Stimulated activated CD4-positive, alpha-beta T cell treated with anti-CD3 and anti-CD28 coated beads, Interleukin-1b, Interleukin-23, amount 100 ng/mL, for 1 hour (primary cell): ENCODE results near the gene HPSE2.

Experiments used
- DNase-seq, 2 donors: peaks; one replicate each; pipeline ENCODE4 v3.0.0-alpha.2; 2020; ENCODE audit warnings: low read depth in 2 of 2

The HPSE2 gene

GRCh38 chr10:98620503-98620902 is 615.1 kb downstream of the HPSE2 start:
- DNase-seq: no peak

- no peak for DNase-seq
Observed at GRCh38 chr10:98619446-98619845, 616.2 kb downstream of the HPSE2 start.

- no peak for DNase-seq
Observed at GRCh38 chr10:98617906-98618520, 617.6 kb downstream of the HPSE2 start.

- no peak for DNase-seq
Observed at GRCh38 chr10:98613446-98613845, 622.2 kb downstream of the HPSE2 start.

GRCh38 chr10:98611436-98611835 is 624.2 kb downstream of the HPSE2 start:
- no peak for DNase-seq

- no peak for DNase-seq
Observed at GRCh38 chr10:98610836-98611235, 624.8 kb downstream of the HPSE2 start.

- no peak for DNase-seq
Observed at GRCh38 chr10:98610301-98610700, 625.4 kb downstream of the HPSE2 start.

- DNase-seq: no peak
Observed at GRCh38 chr10:98609265-98609664, 626.4 kb downstream of the HPSE2 start.

GRCh38 chr10:98608411-98608810 is 627.2 kb downstream of the HPSE2 start:
- no peak for DNase-seq

- DNase-seq: no peak
Observed at GRCh38 chr10:98602224-98602623, 633.4 kb downstream of the HPSE2 start.

GRCh38 chr10:98599032-98599610 is 636.5 kb downstream of the HPSE2 start:
- DNase-seq: no peak

- no peak for DNase-seq
Observed at GRCh38 chr10:98596404-98596803, 639.2 kb downstream of the HPSE2 start.

GRCh38 chr10:98589691-98590090 is 646.0 kb downstream of the HPSE2 start:
- no peak for DNase-seq

GRCh38 chr10:98589007-98589406 is 646.6 kb downstream of the HPSE2 start:
- DNase-seq: no peak

GRCh38 chr10:98587156-98587837 is 648.4 kb downstream of the HPSE2 start:
- no peak for DNase-seq

- DNase-seq: no peak
Observed at GRCh38 chr10:98586096-98586495, 649.6 kb downstream of the HPSE2 start.

- no peak for DNase-seq
Observed at GRCh38 chr10:98582363-98582762, 653.3 kb downstream of the HPSE2 start.

GRCh38 chr10:98577578-98577977 is 658.1 kb downstream of the HPSE2 start:
- no peak for DNase-seq

GRCh38 chr10:98577168-98577567 is 658.5 kb downstream of the HPSE2 start:
- no peak for DNase-seq

- no peak for DNase-seq
Observed at GRCh38 chr10:98576096-98576495, 659.6 kb downstream of the HPSE2 start.

GRCh38 chr10:98572594-98572993 is 663.1 kb downstream of the HPSE2 start:
- DNase-seq: no peak

- no peak for DNase-seq
Observed at GRCh38 chr10:98570834-98571233, 664.8 kb downstream of the HPSE2 start.

- no peak for DNase-seq
Observed at GRCh38 chr10:98569853-98570252, 665.8 kb downstream of the HPSE2 start.
